Measurements from ENCODE around the gene PTPRG. TPM values are rescaled to one million over a fixed set of nuclear protein-coding genes. Genes with fewer than 3 reads are reported as not detected.
"Not testable (repeated sequence)": the region's sequence is repeated elsewhere in the genome, so short reads cannot be mapped to it uniquely, and the experiment has no call there.

PTPRG gene
- total RNA-seq, 2 experiments from 2014 or later = 0.24 to 0.37 TPM

GRCh38 chr3:61686228-61686648 is 124.9 kb downstream of the PTPRG start:
- no peak for DNase-seq
- no peak overlapping the region for H3K4me3 Mint-ChIP-seq
- H3K9me3 Mint-ChIP-seq = no peaks in the 10 kb centered on the region
- intact Hi-C loops (cut with micrococcal nuclease) = no loop called here
- no peaks in the 10 kb centered on the region for H3K36me3 Mint-ChIP-seq (ENCODE audit: low read depth)
- peaks cover 9% of the 10 kb centered on the region for H3K27me3 Mint-ChIP-seq (ENCODE audit: low read depth)
- CTCF ChIA-PET = no interaction called here
- no peaks in the 10 kb centered on the region for H3K4me1 Mint-ChIP-seq (ENCODE audit: low read depth)
- no peak overlapping the region for H3K27ac Mint-ChIP-seq

- H3K27ac Mint-ChIP-seq = no peak overlapping the region
- peaks cover 9% of the 10 kb centered on the region for H3K27me3 Mint-ChIP-seq (ENCODE audit: low read depth)
- no peak for DNase-seq
- intact Hi-C loops (cut with micrococcal nuclease) = no loop called here
- no peaks in the 10 kb centered on the region for H3K9me3 Mint-ChIP-seq
- no peak overlapping the region for H3K4me3 Mint-ChIP-seq
- CTCF ChIA-PET = no interaction called here
- no peaks in the 10 kb centered on the region for H3K36me3 Mint-ChIP-seq (ENCODE audit: low read depth)
- no peaks in the 10 kb centered on the region for H3K4me1 Mint-ChIP-seq (ENCODE audit: low read depth)
Measured at GRCh38 chr3:61687206-61687605, 125.8 kb downstream of the PTPRG start.

- intact Hi-C loops (cut with micrococcal nuclease) = no loop called here
- no peaks in the 10 kb centered on the region for H3K9me3 Mint-ChIP-seq
- CTCF ChIA-PET = no interaction called here
Measured at GRCh38 chr3:61687663-61688306, 126.4 kb downstream of the PTPRG start.

GRCh38 chr3:61688307-61688984 is 127.1 kb downstream of the PTPRG start:
- Mint-ChIP-seq H3K36me3 (ENCODE audit: low read depth) (no peaks in the 10 kb centered on the region), H3K4me1 (ENCODE audit: low read depth) (no peaks in the 10 kb centered on the region), H3K27ac (no peak overlapping the region), H3K4me3 (no peak overlapping the region), H3K27me3 (ENCODE audit: low read depth) (peaks cover 13% of the 10 kb centered on the region), H3K9me3 (no peaks in the 10 kb centered on the region)
- CTCF ChIA-PET = no interaction called here
- intact Hi-C loops (cut with micrococcal nuclease) = no loop called here
- DNase-seq = no peak

More at GRCh38 chr3:61687663-61688306, 126.4 kb downstream of the PTPRG start:
- Mint-ChIP-seq H3K27me3 (ENCODE audit: low read depth) (peaks cover 11% of the 10 kb centered on the region), H3K36me3 (ENCODE audit: low read depth) (no peaks in the 10 kb centered on the region), H3K4me3 (no peak overlapping the region), H3K4me1 (ENCODE audit: low read depth) (no peaks in the 10 kb centered on the region), H3K27ac (no peak overlapping the region)
- DNase-seq = no peak

GRCh38 chr3:61690016-61690415 is 128.6 kb downstream of the PTPRG start:
- CTCF ChIA-PET = no interaction called here
- H3K4me1 Mint-ChIP-seq (ENCODE audit: low read depth) = no peaks in the 10 kb centered on the region
- intact Hi-C loops (cut with micrococcal nuclease) = no loop called here
- no peak for DNase-seq
- H3K4me3 Mint-ChIP-seq = no peak overlapping the region
- H3K36me3 Mint-ChIP-seq (ENCODE audit: low read depth) = no peaks in the 10 kb centered on the region
- peaks cover 13% of the 10 kb centered on the region for H3K27me3 Mint-ChIP-seq (ENCODE audit: low read depth)
- H3K27ac Mint-ChIP-seq = no peak overlapping the region
- H3K9me3 Mint-ChIP-seq = peaks cover 1% of the 10 kb centered on the region

- H3K27ac Mint-ChIP-seq = no peak overlapping the region
- no peak for DNase-seq
- no peak overlapping the region for H3K4me3 Mint-ChIP-seq
- no peaks in the 10 kb centered on the region for H3K36me3 Mint-ChIP-seq (ENCODE audit: low read depth)
- peaks cover 1% of the 10 kb centered on the region for H3K9me3 Mint-ChIP-seq
- peaks cover 8% of the 10 kb centered on the region for H3K27me3 Mint-ChIP-seq (ENCODE audit: low read depth)
- CTCF ChIA-PET = no interaction called here
- intact Hi-C loops (cut with micrococcal nuclease) = no loop called here
- no peaks in the 10 kb centered on the region for H3K4me1 Mint-ChIP-seq (ENCODE audit: low read depth)
Measured at GRCh38 chr3:61691466-61691865, 130.1 kb downstream of the PTPRG start.

- H3K36me3 Mint-ChIP-seq (ENCODE audit: low read depth) = no peaks in the 10 kb centered on the region
- CTCF ChIA-PET = no interaction called here
- H3K4me1 Mint-ChIP-seq (ENCODE audit: low read depth) = no peaks in the 10 kb centered on the region
- no peak overlapping the region for H3K4me3 Mint-ChIP-seq
- H3K27me3 Mint-ChIP-seq (ENCODE audit: low read depth) = peaks cover 6% of the 10 kb centered on the region
- peaks cover 1% of the 10 kb centered on the region for H3K9me3 Mint-ChIP-seq
- DNase-seq = no peak
- no peak overlapping the region for H3K27ac Mint-ChIP-seq
- intact Hi-C loops (cut with micrococcal nuclease) = no loop called here
Measured at GRCh38 chr3:61697301-61697700, 135.9 kb downstream of the PTPRG start.

GRCh38 chr3:61698278-61699072 is 137.1 kb downstream of the PTPRG start:
- intact Hi-C loops (cut with micrococcal nuclease); H3K27me3 Mint-ChIP-seq (ENCODE audit: low read depth); H3K4me1 Mint-ChIP-seq (ENCODE audit: low read depth): not testable (repeated sequence)

GRCh38 chr3:61699622-61700021 is 138.3 kb downstream of the PTPRG start:
- CTCF ChIA-PET = interaction anchor here (0.7 kb wide), 1 partner anchor 807 kb away, joined by 3 read pairs; no protein-coding TSS in a partner anchor
- no peaks in the 10 kb centered on the region for H3K27me3 Mint-ChIP-seq (ENCODE audit: low read depth)
- no peaks in the 10 kb centered on the region for H3K36me3 Mint-ChIP-seq (ENCODE audit: low read depth)
- H3K4me1 Mint-ChIP-seq (ENCODE audit: low read depth) = no peaks in the 10 kb centered on the region
- H3K27ac Mint-ChIP-seq = no peak overlapping the region
- no peak for DNase-seq
- H3K4me3 Mint-ChIP-seq = no peak overlapping the region
- peaks cover 1% of the 10 kb centered on the region for H3K9me3 Mint-ChIP-seq
- intact Hi-C loops (cut with micrococcal nuclease) = no loop called here

More at GRCh38 chr3:61698278-61699072, 137.1 kb downstream of the PTPRG start:
- CTCF ChIA-PET; DNase-seq; H3K27ac Mint-ChIP-seq; H3K4me3 Mint-ChIP-seq; H3K36me3 Mint-ChIP-seq (ENCODE audit: low read depth); H3K9me3 Mint-ChIP-seq: not testable (repeated sequence)

GRCh38 chr3:61701011-61701410 is 139.6 kb downstream of the PTPRG start:
- H3K4me1 Mint-ChIP-seq (ENCODE audit: low read depth) = no peaks in the 10 kb centered on the region
- no peaks in the 10 kb centered on the region for H3K27me3 Mint-ChIP-seq (ENCODE audit: low read depth)
- CTCF ChIA-PET = interaction anchor here (0.6 kb wide), 1 partner anchor 55 kb away, joined by 3 read pairs; no protein-coding TSS in a partner anchor
- H3K27ac Mint-ChIP-seq = no peak overlapping the region
- H3K4me3 Mint-ChIP-seq = no peak overlapping the region
- no peak for DNase-seq
- H3K36me3 Mint-ChIP-seq (ENCODE audit: low read depth) = no peaks in the 10 kb centered on the region
- intact Hi-C loops (cut with micrococcal nuclease) = no loop called here
- no peaks in the 10 kb centered on the region for H3K9me3 Mint-ChIP-seq

GRCh38 chr3:61702453-61702852 is 141.1 kb downstream of the PTPRG start:
- Mint-ChIP-seq H3K36me3 (ENCODE audit: low read depth) (no peaks in the 10 kb centered on the region), H3K9me3 (no peaks in the 10 kb centered on the region), H3K27ac (no peak overlapping the region), H3K27me3 (ENCODE audit: low read depth) (no peaks in the 10 kb centered on the region), H3K4me3 (no peak overlapping the region), H3K4me1 (ENCODE audit: low read depth) (no peaks in the 10 kb centered on the region)
- CTCF ChIA-PET = no interaction called here
- no peak for DNase-seq
- intact Hi-C loops (cut with micrococcal nuclease) = no loop called here

GRCh38 chr3:61704807-61705206 is 143.4 kb downstream of the PTPRG start:
- Mint-ChIP-seq H3K9me3 (no peaks in the 10 kb centered on the region), H3K4me3 (no peak overlapping the region), H3K27me3 (ENCODE audit: low read depth) (no peaks in the 10 kb centered on the region), H3K36me3 (ENCODE audit: low read depth) (no peaks in the 10 kb centered on the region), H3K27ac (no peak overlapping the region), H3K4me1 (ENCODE audit: low read depth) (no peaks in the 10 kb centered on the region)
- intact Hi-C loops (cut with micrococcal nuclease) = no loop called here
- CTCF ChIA-PET = no interaction called here
- DNase-seq = no peak
